Cerebellar nuclear complex (tissue), 1 donor: ENCODE data around the gene TMEM59L.
"Not testable (repeated sequence)": the region's sequence is repeated elsewhere in the genome, so short reads cannot be mapped to it uniquely, and the experiment has no call there.

Experiments used
- DNase-seq, 2 experiments: peaks; one replicate each; lab custom pipeline; 2025; lab: John Stamatoyannopoulos, UW

The TMEM59L gene

DNA sequence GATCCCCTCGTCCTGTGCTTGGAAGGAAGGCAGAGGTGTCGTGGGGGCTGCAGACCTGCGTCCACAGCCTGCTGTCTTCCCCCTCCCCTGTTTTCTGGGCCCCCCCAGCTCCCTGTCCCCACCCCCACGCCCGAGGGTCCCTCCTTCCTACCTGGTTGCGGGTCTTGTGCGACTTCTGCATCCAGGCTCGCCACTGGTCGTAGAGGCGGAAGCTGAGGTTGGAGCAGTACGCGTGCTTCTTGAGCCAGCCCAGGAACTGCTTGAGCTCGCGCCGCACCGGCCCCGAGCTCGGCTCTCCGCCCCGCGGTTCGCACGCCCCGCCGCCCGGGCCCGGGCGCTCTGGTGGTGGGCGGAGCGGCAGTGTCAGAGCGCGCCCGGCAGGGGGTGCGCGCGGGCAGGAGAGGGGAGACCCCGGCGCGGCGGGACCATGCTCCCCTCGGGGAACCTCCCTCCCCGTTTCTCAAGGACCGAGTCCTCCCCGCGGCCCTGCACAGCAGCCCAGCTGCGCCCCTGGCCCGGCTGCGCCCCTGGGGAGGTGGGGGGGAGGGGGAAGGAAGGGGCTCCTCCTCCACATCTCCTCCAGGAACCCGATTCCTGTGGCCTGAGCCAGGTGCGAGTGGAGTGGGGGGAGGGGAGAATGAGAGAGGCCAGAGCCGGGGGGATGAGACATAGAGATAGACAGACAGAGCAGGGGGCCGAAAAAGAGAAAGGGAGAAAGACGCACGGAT, 18.4 kb upstream of the TMEM59L start:
- no peak for DNase-seq

DNA sequence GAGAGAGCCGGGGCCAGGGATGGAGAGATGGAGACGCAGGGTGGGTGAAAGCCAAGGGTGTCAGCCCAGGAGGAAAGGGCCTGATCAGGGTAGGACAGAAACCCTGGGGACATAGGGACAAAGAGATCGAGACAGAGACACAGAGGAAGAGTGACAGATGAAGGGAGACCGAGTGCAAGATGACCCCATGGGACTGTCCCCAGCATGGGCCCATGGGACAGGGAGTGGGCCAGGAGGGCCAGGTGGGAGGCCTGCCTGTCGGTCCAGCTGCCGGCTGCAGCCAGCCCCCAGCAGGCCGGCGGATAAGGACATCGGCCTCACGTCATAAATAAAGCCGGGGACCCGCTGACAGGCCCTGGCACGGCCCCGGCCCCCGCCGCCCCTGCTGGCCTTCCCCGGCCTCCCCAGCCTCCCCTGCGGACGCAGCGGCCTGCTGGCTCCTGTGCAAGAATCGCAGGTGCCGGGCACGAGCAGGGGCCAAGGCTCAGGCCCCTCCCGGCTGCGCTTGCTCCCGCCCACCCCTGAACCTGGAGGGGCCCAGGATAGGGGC, 17.8 kb upstream of the TMEM59L start:
- DNase-seq: no peak

DNA sequence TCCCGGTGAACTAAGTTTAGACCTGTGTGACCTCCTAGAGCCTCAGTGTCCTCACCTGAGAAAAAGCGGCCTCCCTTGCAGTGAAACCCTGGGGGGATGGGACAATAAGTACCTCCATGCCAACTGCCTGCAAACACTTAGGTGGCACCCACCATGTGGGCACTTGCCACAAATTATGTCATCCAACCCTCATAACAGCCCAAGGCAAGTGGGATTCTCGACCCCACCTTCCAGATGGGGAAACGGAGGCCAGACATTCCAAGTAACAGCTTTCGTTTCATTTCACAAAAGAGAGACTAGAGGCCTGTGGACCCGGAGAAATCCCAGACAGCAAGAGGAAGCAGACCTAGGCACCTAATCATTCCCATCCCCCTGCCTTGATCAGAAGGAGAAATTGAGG, 17.2 kb upstream of the TMEM59L start:
- no peak for DNase-seq

DNA sequence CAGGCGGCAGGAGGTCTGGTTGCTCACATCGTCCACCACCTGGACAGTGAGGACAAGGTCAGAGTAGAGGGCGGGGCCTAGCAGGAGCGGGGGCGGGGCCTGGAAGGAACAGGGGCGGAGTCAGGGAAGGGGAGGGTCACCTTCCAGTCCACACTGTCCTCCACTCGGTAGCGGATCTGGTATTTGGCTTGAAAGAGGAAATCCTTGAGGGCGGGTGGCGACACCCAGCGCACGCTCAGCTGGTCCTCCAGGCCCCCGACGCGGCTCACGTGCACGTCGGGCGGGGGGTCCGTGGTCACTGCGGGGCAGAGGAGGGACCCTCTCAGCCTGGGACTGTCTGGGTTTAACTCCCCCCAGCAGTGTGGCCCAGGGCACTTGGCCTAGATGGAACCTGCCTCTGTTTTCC, 15.9 kb upstream of the TMEM59L start:
- no peak for DNase-seq

DNA sequence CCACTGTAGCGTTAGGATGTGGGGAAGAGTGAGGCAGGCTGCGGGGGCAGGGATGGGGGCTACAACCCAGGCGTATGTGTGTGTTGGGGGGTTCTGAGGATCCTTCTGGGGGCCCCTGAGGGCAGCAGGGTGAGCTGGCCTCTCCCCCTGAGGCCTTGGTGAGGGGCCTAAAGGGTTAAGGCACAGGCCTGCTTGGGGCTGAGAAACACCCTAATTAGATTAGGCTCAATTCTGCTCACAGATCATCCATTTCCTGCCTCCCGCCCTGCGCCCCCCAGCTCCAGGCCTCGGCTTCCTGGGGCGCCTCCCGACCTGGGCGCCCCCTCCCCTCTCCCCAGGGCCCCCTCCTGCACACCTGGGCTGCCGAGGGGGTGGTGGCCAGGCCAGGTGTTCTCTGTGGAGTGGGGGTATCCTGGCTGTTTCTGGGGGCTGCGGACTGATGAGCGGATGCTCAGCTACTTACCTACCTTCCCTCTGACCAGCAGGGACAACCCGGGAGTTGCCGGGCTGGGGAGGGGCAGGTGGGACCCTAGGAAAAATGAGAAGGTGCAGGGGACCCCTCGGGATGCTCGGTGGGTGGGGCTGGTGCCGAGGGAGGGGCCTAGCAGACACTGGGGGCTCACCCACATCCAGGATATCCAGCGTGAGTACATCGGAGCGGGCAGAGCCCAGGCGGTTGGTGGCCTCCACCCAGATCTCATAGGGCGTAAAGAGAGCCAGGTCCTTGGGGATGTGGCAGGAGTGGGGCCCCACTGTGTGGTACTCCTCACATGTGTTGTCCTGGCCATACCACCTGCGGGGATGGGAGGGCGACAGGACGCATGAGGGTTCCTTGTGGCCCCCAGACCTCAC, 14.6 kb upstream of the TMEM59L start:
- DNase-seq: no peak

DNA sequence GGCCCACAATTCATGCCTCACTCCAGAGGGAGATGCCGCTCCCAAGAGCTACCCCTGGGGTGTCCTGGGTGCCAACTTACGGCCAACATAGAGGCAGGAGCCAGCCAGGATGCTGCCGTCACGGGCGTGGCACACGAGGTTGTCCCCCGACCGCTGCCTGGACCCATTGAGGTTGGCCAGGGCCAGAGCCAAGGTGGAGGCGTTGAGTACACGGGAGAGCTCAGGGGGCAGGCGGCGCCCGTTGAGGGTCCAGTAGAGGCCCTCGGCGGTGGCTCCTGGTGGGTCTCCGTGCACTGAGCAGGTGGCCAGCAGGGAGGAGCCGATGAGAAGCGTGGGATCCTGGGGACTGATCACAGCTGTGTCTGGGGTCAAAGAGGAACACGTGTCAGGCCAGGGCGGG, 13.2 kb upstream of the TMEM59L start:
- DNase-seq: no peak

DNA sequence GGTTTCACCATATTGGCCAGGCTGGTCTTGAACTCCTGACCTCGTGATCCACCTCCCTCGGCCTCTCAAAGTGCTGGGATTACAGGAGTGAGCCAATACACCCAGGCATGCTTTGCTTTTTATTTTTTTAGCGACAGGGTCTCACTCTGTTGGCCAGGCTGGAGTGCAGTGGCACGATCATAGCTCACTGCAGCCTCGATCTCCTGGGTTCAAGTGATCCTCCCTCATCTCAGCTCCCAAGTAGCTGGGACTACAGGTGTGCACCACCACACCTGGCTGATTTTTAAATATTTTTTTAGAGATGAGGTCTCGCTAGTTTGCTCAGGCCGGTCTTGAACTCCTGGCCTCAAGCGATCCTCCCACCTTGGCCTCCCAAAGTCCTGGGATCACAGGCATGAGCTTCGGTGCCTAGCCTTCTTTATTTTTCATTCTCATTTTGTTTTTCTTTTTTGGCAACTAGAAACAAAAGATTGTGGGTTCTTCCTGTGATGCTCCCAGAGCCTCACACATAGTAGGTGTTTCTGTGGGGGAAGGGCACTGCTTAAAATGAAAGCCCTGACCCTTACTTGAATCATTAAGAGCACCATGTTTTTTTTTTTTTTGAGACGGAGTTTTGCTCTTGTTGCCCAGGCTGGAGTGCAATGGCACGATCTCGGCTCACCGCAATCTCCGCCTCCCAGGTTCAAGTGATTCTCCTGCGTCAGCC, 11.8 kb upstream of the TMEM59L start:
- not testable (repeated sequence) for DNase-seq

DNA sequence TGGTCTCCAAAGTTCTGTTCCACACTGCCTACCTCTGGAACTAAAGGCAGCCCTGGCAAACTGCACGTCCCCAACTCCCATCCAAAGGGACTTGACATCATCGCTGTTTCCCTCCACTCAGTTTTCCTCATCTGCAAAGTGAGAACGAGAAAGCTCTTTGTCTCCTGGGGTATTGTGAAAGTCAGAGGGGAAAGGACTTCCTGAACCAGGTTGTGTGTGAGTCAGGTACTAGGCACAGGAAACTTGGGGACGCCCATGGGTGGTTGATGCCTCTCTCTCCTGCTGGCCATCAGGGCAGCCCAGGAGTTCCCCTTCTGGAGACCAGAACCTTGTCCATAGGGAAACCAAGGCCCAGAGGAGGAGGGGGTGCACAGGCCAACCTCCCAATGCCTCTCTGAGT, 10.8 kb upstream of the TMEM59L start:
- DNase-seq: no peak

DNA sequence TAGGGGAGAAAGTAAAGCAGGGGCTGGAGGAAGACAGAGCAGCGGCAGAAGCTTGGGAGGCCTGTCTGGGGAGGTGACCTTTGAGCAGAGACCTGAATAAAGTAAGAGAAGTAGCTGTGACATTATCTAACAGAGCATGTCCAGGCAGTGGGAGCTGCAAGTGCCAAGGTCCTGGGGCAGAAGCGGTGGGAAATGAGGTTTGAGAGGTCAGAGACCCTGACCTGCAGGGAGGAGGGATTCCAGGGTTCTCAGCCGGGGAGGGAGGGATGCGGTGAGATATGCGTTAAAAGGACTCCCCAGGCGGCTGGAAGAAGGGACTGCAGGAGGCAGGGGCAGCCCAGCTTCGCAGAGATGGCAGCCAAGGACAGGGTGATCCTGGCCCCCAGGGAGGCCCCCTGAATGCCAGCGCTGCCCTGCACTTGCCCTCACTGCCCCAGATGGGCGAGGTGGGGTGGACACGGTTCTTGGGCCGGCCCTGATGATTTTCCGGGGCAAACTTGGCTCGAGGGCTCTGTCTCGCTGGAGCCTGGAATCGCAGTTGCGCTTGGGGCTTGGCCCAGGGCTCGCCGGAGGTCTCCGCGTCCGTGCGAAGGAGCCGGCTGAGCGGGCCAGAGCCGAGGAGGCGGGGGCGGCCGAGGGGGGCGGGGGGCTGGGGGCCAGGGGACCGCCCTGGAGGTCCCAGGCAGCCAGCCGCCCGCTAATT, 9.3 kb upstream of the TMEM59L start:
- DNase-seq: no peak

DNA sequence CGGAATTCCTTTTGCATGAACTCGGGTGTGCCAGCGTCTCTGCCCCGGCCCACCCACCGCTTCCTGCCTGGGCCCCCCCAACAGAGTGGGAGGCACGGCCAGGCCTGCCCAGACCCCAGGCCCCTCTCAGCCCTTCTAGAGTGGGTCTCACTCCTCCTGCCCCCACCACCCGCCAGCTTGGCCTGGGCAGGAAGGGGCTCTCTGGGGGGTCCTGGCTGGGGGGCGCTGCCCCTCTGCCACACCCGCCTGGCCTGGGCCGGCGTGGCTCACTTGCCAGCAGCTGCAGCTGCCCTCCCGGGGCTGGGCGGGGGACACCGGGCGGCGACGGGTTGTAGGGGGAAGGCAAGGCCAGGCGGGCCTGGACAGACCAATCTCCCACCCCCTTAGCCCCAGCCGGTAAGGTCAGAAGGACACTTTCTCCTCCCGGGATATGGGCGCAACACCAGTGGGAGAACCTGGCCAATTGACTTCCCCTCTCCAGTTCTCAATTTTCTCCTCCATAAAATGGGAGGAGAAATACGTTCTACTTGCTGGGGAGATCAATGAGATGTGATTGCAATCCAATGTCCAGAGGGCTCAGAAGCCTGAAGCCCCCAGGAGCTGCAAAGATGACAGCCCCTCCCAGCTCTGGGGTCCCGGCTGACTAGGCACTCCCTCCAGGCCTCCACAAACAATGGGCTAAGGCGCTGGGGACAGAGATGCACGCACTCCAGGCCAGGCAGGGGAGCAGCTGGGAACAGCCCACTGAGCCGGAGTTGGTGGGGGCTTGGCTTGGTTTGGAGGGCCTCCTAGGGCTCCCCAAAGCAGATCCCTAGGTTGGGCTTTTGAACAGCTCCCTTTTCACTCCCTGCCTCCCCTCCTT, 8.5 kb upstream of the TMEM59L start:
- DNase-seq: no peak

DNA sequence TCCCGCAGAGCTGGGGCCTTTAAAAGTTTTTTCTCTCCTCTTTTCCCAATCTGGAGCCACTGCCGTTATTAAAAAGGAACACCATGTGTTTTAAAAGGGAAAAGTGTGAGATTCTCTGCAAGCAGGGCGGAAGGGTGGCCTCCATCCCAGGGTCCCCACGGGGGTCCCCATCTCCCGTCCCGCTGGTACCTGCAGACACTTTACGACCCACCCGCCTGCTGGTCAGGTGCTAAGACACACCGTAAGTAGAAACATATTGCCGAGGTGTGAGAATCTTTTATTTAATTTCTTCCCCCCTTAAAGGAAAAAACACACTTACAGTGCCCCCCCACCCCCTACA, 7.9 kb upstream of the TMEM59L start:
- DNase-seq: no peak

DNA sequence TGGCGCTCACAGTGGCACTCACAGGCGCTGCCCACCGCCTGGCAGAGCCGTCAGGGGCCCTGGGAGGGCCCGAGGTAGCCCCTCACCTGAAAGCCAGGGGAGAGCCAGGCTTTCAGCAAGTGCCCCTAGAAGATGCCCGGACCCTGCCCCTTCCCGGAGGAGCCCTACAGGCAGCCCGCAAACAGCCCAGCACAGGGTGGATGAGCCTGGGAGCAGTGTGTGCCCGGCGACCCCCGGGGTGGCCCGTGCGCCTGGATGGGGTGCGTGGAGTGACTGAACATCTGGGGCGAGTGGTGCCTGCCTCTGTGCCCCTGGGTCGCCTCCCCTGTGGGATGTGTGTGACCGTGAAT, 7.5 kb upstream of the TMEM59L start:
- DNase-seq: no peak

DNA sequence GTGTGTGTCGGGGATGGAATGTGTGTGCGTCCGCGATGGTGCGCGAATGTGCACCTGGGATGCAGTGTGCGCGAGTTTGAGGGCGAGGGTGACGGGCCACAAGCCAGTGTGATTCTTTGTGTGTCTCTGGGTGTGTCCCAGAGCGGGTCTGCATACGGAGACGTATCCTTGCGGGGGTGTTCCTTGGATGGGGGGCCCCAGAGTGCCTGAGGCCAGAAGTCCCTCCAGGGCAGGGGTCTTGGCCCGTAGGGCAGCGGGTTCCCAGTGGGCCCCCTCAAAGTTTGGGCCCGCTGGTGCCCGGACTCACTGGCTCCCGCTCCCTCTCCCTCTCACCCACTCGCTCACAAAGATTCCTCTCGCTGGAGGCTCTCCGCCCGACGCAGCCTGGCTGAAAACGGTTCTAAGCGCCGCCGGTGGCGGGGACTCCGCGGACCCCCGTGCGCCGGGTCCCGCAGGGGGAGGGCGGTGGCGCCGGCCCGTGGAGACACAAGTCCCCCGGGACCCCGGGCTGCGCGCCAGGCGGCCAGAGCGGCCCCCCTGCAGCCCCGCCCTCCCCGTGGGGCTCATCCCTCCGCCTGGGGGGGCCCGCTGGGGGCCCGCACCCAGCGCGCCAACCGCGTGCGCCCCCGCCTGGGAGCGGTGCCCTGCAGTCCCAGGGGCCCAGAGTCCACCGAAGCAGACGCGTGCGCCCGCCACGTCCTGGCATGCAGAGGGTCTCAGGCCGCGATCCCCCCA, 7.0 kb upstream of the TMEM59L start:
- no peak for DNase-seq

DNA sequence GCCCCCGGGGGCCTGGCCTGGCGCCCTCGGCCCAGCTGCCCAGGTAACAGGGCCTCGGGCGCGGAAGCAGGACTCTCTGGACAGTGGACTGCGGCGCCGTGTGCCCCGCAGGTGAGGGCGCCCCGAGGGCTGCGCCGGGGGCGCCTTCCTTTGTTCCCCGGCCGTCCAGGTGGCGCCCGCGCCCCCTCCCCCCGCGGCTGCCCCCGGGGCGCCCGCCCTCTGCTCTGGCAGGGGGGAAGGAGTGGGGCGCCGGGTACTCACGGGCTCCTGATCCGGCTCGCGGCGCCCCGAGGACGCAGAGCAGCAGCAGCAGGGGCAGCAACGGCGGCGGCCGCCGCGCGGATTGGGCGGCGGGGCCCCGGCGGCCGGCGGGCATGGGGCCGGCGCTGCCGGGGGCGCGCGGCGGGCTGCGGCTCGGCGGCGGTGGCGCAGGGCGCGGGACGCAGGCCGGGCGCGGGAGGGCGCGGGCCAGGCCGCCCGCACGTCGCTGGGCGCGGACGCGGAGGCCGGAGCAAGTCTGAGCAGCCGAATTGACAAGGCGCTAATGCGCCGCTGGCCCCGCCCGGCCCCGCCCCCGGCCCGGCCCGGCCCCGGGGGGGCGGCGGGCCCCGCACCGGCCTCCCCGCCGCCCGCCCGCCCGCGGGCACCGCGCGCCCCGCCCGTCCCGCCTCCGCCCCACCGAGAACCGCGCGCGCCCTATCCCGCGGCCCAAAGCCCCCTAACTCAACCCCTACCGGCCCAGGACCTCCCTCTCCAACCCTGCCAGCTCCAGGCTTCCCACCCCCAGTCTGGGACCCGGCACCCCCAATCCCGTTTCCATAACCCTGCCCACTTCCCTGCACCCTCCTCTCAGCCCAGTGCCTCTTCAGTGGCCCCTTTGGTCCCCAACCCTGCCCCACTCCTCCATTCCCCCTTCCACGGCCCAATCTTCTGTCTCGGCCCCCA, 6.1 kb upstream of the TMEM59L start, which contains the start of gene CRLF1:
Gene CRLF1, minus strand, starts transcription at position 519 of the 945 bp plus-strand sequence. Its CDS starts 143 bp downstream, at position 376.
- no peak for DNase-seq

DNA sequence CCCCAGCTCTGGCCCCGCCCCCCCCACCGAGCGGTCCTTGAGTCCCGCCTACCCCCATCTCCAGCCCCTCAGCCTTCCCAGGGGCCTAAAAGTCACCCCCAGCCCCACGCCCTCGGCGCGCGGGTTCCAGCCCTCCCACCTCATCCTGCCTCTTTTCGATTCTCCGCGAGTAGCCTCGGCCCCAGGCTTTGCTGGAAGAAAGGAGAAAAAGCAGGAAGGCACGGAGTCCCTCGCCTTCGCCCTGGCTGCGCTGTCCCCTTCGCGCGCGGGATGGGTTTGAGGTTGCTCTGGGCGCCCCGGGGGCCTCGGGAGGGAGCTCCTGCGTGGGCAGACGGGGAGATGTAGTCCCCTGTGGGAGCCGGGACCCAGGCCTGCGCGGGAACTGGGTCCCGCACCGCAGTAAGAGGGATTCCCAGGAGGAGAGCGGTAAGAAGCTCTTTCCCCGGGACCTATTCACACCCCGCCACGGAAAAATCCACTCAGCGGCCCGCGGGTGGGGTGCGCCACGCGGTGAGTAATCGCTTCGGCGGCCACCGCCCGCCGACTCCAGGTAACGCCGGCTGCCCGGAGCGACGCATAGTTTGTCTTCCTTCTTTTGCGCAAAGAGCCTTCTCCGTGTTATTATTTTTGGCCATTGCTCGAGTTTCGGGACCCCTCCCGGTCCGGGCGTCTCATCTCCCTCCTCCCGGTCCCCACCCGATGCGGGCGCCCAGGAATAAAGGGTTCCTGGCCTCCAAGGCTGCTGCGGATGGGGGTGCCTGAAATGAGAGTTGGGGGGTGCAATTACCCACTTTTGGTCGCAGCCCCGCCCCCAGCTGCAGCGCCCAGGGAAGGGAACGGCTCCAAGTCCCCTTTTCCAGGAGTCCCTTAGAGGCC, 5.2 kb upstream of the TMEM59L start:
- no peak for DNase-seq

DNA sequence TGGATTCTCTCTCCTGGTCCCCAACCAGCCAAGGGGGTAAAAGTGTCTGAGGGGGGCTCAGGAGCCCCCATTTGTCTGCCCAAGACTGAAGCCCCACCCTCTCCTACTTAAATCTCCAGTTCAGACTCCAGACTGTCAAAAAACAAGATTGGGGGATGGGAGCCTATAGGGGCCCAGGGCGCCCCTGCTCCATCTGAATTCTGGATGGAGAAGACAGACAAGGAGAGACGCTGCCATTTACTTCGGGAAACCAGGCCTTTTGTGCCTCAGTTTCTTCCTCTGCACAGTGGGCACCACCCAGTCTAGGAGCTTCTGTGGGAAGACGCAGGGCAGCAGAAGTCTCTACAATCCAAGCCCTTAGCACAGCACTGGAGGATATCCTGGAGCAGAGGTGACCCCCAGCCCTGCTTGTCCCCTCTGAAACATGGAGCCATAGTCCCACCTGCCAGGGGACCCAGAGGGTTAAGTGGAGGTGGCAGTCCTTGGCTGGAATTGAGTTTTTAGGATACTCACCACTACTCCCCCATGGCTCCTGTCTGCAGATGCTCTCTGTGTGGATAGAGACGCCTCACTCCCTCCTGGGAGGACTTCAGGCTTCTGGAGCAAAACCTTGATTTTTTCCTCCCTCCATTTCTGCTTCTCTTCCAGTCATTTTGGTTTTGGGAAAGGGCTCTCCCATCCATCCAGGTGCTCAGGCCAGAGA, 4.4 kb upstream of the TMEM59L start:
- DNase-seq: no peak
